NCI-H128 (cell line): ENCODE measurements around the gene NIPBL.
"Not testable (repeated sequence)": the region's sequence is repeated elsewhere in the genome, so short reads cannot be mapped to it uniquely, and the experiment has no call there.

Source experiments
- DNase-seq: peaks from one replicate; lab custom pipeline; 2025; ENCODE audit not compliant: unreplicated experiment; lab: John Stamatoyannopoulos, UW

NIPBL gene

DNA sequence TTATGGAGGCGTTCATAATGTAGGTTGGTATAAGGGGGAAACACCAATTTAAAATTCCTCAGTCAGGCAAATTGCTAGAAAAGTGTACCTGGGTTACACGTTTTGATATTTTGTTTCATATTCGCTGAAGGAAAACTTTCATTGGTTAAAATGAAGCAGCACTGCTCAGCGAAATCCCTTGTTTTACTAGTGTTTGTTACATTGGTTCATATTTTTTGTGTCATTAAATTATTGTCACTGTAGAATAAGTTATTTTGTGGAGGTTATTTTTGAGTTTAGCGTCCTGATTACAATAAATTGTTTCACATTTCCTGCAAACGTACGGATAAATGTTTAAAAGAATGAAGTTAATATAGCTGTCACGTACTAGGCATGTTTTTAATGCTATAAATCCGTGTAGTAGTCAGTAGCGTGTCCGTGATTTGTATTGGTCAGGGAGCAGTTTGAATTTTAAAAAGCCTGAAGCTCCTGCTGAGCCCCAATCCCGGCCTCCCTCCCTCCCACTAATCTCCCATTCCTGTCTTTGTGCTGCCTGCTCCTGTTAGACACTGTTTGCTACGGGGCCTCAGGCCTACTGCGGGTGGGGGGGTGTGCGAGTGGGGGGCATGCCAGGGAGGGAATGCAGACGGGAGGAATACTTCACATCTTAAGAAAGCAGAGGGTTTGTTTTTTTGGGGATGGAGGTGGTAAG lies 2.0 kb downstream of the NIPBL start:
- DNase-seq = no peak

DNA sequence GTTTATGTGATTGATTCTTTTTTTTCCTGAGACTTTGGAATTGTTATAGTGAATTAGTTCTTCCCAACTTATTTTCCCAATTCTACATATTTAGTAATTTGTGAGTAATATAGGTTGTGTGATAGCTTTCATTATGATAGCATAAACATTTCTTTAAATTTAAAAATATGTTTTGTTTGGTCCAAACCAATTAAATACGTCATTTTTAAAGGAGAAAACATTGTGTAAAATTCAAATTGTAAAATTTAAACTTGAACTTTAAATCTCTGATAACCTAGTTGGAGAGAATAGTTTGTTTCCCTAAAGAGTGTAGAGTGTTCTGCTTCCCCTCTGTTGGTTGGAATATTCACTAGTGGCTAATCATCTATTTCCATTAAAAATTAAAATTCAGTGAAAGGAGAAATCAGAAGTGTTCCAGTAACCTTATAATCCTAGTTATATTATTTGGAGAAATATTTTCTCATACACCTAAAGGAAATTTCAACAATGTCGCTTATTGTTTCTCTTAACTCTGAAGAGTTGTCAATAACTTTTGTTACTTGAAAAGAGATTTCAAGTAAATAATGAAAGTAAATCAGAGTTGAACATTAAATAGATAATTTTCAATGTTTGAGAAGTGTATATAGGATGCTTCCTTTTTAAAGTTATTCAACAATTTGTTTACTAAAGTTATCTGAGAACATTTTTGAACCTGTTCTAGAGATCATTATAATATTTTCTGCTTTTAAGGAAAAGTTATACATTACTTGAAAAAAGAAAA lies 2.9 kb downstream of the NIPBL start:
- no peak for DNase-seq

DNA sequence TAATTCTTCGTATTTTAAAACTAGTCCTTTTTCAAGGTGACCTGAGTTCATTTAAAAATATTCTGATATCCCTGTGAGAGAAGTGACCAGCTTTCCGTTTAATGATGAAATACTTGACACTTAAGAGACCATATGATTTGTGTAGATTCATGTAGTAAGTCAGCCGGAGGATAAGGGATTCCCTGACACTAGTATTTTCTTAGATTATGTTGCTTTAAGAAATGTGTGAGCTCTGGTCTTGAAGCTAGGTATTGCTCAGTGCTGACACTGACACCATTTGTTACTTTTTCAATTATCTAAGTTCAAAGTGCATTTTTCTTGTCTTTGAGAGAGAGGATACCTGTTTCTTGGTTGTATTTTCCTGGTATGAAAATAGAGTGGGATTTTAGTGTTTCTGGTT lies 4.2 kb downstream of the NIPBL start:
- DNase-seq = no peak

DNA sequence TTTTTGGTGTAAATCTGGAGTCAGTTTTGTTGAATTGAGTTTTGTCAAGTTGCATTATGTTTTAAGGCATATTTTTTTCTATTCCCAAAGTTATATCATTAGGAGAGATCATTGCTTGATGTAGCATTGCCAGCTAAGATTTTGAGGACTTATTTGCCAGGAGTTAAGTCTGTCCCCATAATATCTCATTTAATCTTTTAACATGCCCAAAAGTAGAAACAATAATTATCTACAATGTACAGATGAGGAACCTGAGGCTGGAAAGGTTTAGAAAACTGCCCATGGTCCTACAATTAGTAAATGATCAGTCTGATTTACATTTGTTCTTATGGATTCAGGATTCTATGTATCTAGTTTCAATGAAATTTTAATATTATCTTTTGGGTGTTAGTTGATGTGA lies 4.7 kb downstream of the NIPBL start:
- DNase-seq = no peak

DNA sequence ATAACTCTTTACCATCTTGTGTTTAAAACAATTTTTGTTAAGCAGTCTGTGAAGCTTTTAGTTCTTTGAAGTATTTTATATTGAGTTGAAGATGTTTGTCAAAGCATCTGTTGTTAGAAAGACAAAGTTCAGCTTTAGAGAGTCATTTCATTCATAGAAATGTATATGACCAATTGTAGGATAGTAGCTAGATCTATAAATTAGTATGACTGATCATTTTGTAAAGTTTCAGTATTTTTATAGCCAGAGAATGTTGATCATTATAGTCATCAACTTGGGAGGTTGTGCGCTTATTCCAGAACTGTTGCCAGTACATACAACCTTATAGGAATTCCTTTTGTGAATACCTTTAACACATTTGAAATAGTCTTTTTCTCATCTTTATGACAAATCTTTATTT lies 5.2 kb downstream of the NIPBL start:
- DNase-seq = no peak

DNA sequence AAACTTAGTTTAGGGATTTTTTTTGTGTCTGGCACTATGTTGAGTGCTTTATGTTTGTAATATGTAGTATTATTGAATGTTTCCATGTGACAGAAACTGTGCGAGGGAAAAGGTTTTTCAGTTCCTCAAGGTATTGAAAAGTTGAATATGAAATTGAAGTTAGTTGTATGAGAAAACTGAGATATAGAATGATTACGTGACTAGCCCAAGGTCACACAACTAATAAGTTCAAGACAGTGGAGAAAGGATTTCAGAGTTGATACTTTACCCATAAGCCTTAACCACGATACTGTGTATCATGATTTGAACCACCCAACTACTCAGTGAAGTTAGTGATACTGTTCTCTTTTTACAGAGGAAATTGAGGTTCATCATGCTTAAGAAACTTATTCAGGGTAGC lies 5.7 kb downstream of the NIPBL start:
- DNase-seq = no peak

DNA sequence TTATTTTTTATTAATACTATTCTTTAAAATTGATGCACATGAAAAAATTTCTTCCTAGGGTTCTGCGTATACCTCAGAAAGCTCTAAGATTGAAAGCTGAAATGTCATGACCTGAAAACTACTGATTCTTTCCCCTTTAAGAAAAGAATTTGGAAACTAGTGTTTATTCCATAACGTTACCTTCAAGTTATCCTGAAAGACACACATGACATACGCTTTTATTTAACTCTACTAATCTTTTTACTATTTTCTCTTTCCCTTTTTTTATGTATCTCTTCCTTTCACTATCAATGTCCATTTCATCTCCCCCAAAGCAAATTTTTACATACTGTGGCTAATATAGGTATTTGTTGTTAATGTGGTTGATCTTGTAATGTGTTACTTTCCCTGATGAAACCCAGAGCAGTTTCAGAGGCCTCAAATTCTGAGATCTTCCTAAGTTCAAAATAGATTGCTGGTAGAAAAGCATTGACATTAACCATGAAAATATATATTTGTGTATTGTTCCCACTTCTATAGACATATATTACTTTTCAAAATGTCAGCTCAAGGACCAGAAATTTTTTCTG lies 7.4 kb downstream of the NIPBL start:
- DNase-seq = no peak

DNA sequence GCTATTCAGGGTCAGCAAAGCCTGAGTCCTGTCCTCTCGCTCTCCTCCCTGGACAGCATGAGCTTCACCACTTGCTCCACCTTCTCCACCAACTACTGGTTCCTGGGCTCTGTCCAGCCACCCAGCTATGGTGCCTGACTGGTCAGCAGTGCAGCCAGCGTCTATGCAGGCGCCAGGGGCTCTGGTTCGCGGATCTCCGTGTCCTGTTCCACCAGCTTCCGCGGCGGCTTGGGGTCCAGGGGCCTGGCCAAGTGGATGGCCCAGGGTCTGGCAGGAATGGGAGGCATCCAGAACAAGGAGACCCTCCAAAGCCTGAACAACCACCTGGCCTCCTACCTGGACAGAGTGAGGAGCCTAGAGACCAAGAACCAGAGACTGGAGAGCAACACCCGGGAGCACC lies 8.6 kb downstream of the NIPBL start:
- DNase-seq = no peak

DNA sequence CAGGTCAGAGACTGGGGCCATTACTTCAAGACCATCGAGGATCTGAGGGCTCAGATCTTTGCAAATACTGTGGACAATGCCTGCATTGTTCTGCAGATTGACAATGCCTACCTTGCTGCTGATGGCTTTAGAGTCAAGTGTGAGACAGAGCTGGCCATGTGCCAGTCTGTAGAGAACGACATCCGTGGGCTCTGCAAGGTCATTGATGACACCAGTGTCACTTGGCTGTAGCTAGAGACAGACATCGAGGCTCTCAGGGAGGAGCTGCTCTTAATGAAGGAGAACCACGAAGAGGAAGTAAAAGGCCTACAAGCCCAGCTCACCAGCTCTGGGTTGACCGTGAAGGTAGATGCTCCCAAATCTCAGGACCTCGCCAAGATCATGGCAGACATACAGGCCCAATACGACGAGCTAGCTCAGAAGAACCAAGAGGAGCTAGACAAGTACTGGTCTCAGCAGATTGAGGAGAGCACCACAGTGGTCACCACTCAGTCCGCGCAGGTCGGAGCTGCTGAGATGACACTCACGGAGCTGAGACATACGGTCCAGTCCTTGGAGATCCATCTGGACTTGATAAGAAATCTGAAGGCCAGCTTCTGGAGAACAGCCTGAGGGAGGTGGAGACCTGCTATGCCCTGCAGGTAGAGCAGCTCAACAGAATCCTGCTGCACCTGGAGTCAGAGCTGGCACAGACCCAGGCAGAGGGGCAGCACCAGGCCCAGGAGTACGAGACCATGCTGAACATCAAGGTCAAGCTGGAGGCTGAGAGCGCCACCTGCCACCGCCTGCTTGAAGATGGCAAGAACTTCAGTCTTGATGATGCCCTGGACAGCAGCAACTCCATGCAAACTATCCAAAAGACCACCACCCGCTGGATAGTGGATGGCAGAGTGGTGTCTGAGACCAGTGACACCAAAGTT lies 9.3 kb downstream of the NIPBL start:
- no peak for DNase-seq

DNA sequence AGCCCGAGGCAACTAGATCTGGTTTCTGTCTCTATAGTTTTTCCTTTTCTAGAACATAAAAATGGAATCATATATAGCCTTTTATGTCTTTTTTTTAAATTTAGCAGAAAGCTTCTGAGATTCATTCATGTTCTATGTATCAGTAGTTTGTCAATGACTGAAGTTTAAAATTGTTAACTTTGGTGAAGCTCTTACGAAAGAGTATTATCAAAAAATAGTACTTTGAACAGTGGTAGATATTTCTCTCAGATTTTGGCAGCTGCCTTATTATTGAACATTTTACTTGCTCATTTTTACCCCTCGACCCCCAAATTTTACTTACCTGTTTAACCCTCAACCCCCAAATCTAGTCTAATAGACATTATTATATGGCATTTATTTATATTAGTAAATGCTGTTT lies 10.2 kb downstream of the NIPBL start:
- DNase-seq = no peak

DNA sequence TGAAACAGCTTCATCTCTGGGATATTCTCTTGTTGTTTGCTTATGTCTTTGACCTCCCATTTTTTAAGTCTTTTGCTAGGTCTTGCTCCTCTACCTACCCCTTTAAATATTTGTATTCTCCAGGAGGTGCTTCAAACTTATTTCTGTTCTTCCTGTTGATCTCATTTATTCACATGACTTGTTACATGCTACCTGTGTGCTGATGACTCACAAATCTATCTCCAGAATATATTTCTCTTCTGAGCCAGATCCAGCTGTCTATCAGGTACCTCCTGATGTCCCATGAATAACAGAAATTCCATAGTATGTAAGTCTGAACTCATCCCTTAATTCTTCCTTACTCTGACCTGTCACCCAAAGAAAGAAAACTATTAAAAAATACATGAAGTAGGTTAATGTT lies 11.0 kb downstream of the NIPBL start:
- no peak for DNase-seq

DNA sequence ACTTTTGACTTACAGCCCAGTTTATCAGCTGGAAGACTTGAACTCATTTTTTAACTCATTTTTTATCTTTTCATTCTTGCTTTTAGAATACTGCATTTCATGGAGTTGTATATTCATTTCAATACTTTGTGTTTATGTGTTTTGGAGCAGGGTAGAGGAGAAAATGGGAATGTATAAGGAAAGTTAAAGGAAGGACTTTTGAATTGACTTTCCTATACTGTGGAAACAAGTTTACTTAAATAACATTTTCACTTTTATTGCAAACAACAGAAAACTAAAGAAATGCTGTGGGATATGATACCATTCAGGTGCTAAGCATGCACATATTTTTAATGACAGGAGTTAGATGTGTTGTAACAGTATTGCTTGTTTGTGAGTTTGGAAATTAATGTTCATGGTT lies 11.7 kb downstream of the NIPBL start:
- no peak for DNase-seq

DNA sequence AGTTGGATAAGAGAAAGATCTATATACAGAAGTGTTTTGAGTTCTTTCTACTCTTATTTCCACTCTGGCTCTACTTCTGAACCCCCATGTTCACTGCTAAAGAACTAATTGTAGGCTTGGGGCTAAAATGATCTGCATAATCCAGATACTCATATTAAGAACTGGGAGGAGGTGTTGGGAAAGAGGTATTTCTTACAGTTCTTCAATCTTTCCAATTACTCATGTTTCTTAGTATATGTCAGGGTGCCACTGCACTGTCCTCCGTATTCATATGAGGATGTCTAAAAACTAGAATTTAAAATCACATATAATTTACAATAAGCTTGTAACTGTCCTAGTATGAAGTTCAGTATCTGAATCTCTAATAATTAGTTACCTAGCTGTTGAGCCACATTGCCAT lies 12.7 kb downstream of the NIPBL start:
- DNase-seq = no peak

DNA sequence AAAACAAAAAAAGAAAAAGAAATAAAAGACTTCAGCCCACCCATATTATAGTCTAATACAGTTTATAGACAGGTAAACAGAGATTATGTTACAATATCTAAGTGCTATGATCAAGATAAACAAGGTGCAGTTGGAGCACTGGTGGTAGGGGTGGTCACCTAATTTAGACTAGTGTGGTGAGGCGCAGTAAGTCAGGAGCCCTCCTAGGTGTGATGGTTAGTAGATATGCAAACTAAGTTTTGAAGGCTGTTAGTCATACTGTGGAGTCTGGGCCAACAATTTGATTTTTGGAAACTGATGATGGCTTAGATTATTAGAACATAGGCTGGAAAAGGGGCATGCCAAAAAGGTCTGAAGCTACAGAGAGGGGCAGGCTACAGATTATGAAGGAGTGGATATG lies 14.7 kb downstream of the NIPBL start:
- DNase-seq = no peak

DNA sequence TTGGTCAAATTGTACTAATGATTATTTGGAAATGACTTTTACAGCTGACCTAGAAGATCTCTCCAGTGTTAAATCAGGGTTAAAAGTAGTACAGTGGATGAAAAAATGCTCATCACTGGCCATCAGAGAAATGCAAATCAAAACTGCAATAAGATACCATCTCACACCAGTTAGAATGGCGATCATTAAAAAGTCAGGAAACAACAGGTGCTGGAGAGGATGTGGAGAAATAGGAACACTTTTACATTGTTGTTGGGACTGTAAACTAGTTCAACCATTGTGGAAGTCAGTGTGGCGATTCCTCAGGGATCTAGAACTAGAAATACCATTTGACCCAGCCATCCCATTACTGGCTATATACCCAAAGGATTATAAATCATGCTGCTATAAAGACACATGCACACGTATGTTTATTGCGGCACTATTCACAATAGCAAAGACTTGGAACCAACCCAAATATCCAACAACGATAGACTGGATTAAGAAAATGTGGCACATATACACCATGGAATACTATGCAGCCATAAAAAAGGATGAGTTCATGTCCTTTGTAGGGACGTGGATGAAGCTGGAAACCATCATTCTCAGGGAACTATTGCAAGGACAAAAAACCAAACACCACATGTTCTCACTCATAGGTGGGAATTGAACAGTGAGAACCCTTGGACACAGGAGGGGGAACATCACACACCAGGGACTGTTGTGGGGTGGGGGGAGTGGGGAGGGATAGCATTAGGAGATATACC lies 15.7 kb downstream of the NIPBL start:
- not testable (repeated sequence) for DNase-seq

DNA sequence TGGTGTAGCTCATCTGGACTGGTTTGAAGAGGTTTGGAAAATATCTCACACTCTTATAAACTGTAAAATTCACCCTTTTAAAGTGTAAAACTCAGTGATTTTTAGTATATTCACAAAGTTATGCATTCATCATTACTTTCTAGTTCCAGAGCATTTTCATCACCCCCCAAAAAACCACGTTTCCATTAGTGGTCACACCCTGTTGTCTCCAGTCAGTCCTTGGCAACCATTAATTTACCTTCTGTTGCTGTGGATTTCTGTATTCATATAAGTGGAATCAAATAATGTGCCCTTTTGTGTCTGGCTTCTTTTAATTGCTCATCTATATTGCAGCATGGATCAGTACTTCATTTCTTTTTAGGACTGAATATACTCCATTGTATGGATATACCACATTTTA lies 18.4 kb downstream of the NIPBL start:
- DNase-seq = no peak

DNA sequence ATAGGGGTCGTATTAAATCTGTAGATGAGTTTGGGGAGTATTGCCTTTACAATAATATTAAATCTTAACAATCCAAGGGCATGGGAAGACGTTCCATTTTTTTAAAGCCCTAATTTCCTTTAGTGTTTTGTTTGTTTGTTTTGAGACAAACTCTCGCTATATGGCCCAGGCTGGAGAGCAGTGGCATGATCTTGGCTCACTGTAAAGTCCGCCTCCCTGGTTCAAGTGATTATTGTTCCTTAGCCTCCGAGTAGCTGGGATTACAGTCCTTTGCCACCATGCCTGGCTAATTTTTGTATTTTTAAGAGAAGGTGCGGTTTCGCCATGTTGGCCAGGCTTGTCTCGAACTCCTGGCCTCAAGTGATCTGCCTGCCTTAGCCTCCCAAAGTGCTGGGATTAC lies 19.9 kb downstream of the NIPBL start:
- DNase-seq = no peak

DNA sequence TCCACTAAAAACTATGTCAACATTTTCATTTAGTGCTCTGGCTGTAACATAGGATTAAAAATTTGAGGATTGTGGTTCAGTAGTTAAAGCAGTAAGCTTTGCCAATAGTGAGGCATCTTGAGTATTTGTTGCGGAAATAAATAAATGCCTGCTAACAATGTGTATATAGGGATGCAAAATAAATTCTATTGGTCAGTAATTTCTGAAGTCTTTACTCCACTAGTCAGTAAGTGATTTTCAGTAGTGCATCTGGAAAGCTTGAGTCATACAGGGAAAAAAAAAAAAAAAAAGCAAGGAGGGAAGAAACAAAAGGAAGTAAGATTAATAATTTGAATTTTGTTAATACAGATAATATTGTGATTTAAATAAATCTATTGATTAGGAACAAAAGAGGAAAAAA lies 21.0 kb downstream of the NIPBL start:
- no peak for DNase-seq

DNA sequence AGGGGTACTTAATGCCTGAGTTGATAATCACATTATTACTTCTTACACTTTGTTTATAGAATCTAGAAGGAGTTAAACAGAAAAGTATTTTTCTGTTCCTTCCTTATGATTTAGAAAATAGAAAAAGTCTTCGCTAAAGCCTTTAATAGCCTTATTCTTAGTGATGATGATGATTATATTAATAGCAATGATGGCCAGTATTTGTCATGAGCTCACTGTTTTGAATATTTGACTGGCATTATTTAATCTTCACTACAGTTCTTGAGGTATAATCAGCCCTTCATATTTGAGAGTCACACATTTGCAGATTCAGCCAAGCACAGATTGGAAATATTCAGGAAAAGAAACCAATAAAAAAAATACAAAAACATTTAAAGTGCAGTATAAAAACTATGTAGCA lies 23.3 kb downstream of the NIPBL start:
- no peak for DNase-seq

DNA sequence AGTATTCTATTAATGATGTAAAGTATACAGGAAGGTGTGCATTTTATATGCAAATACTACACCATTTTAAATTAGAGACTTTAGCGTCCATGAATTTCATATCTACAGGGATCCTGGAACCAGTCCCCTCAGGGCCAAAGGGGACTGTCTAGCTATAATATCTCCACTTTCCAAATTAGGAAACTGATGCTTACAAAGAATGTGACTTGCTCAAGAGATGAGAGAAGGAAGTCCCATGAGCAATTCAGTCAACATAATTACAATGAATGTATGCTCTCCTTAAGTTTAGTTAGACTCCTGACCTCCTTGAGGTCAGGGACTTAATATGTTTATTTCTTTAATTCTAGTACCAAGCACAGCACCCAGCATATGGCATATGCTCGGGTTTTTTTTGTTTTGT lies 23.7 kb downstream of the NIPBL start:
- no peak for DNase-seq

DNA sequence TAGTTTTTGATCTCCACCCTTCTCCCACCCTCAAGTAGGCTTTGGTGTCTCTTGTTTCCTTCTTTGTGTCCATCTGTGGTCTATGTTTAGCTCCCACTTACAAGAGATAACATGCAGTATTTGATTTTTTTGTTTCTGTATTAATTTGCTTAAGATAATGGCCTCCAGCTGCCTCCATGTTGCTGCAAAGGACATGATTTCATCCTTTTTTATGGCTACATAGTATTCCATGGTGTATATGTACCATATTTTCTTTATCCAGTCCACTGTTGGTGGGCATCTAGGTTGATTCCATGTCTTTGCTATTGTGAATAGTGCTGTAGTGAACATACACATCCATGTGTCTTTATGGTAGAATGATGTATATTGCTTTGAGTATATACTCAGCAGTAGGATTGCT lies 24.5 kb downstream of the NIPBL start:
- not testable (repeated sequence) for DNase-seq
